HepG2 (cell line): ENCODE results near the gene RGS11. TPM values are rescaled to one million over a fixed set of nuclear protein-coding genes. Genes with fewer than 3 reads are reported as not detected.

Source experiments
- ATAC-seq: fragments of 200-7000 bp; cut with Tn5 transposase; 3 replicates; pipeline ENCODE4 v1.9.1; 2020; ENCODE audit warnings: mild to moderate bottlenecking, moderate library complexity
- BruUV-seq: library from RNA; stranded (reverse); fragments of 400-500 nt; replicated peaks from 2 replicates; lab custom pipeline; 2021; lab: Mats Ljungman, UMichigan
- CTCF ChIA-PET: fragments of 300-600 bp; formaldehyde crosslinking; extraction: SDS; loops from one replicate; lab custom pipeline; 2021; ENCODE audit warnings: low total read pairs, inconsistent platforms, low intra/inter-chr PET ratio; lab: Yijun Ruan, JAX
- POLR2A ChIA-PET: fragments of 350-600 bp; sonication (Branson Sonifier 250); formaldehyde crosslinking; loops from one replicate; lab custom pipeline; 2020; ENCODE audit warnings: antibody characterized with exemption, inconsistent platforms; lab: Yijun Ruan, JAX
- DNase-seq: peaks from one replicate; pipeline ENCODE4 v3.0.0-alpha.2; 2015; ENCODE audit warnings: low spot score
- FAIRE-seq: peaks from 3 replicates; lab custom pipeline; 2011; peaks lifted over from hg19 to GRCh38; lab: Jason Lieb, UNC
- H2AFZ ChIP-seq: one replicate; pipeline ENCODE4 v1.6.1; 2011; ENCODE audit warnings: low read length, inconsistent platforms
- H3K27ac ChIP-seq: fragments of 300-600 bp; 3 replicates; pipeline ENCODE4 v1.8.0; 2011; ENCODE audit warnings: mixed run types, mild to moderate bottlenecking, mixed read lengths, low read length, inconsistent platforms; ENCODE audit not compliant: insufficient read depth; ENCODE audit errors: extremely low read length
- H3K27me3 ChIP-seq, 2 experiments: fragments of 200-600 bp in 1 of 2; 2 replicates in 1 of 2; 3 replicates in 1 of 2; pipeline versions ENCODE4 v1.6.0 to v1.8.0; 2011; ENCODE audit warnings: low read length in 2 of 2, mild to moderate bottlenecking in 2 of 2, moderate library complexity in 2 of 2, inconsistent platforms in 1 of 2; ENCODE audit not compliant: insufficient read depth in 2 of 2, control insufficient read depth in 1 of 2
- H3K36me3 ChIP-seq, 2 experiments: fragments of 200-600 bp in 1 of 2; replicated peaks in 1 of 2; 2 replicates in 1 of 2; 3 replicates in 1 of 2; pipeline versions ENCODE4 v1.5.1 to v1.8.0; 2011; ENCODE audit warnings: low read length in 2 of 2, inconsistent platforms in 1 of 2; ENCODE audit not compliant: insufficient read depth in 2 of 2, control insufficient read depth in 1 of 2
- H3K4me1 ChIP-seq: 2 replicates; pipeline ENCODE4 v1.5.1; 2012; ENCODE audit warnings: low read length, inconsistent platforms; ENCODE audit not compliant: insufficient read depth
- H3K4me2 ChIP-seq: 2 replicates; pipeline ENCODE4 v1.6.0; 2011; ENCODE audit warnings: low read depth, low read length, inconsistent platforms
- H3K4me3 ChIP-seq, 3 experiments: fragments of 200-600 bp in 1 of 3; sonication (generic), shearing (Covaris generic) in 1 of 3; replicated peaks in 1 of 3; 2 replicates each; pipeline ENCODE4 v1.5.1; 2011 to 2016; ENCODE audit warnings: low read length in 3 of 3, inconsistent platforms in 2 of 3, low read depth in 2 of 3, mild to moderate bottlenecking in 2 of 3, control low read depth in 1 of 3, mixed read lengths in 1 of 3; ENCODE audit not compliant: insufficient read depth in 1 of 3
- H3K79me2 ChIP-seq: one replicate; pipeline ENCODE4 v1.6.1; 2011; ENCODE audit warnings: low read length, inconsistent platforms; ENCODE audit not compliant: insufficient read depth
- H3K9ac ChIP-seq: 2 replicates; pipeline ENCODE4 v1.6.0; 2011; ENCODE audit warnings: mild to moderate bottlenecking, low read depth, low read length, inconsistent platforms; ENCODE audit not compliant: insufficient read depth
- H3K9me3 ChIP-seq: 2 replicates; pipeline ENCODE4 v1.5.1; 2012; ENCODE audit warnings: mild to moderate bottlenecking, low read length
- H4K20me1 ChIP-seq: 2 replicates; pipeline ENCODE4 v1.6.0; 2011; ENCODE audit warnings: inconsistent platforms, mild to moderate bottlenecking, low read length, moderate library complexity; ENCODE audit not compliant: insufficient read depth
- ATM ChIP-seq: fragments of 450-650 bp; IDR thresholded peaks from 2 replicates; pipeline ENCODE4 v1.7.1; 2017; ENCODE audit warnings: mild to moderate bottlenecking, borderline replicate concordance
- FOXP4 ChIP-seq: sonication (generic); formaldehyde crosslinking; IDR thresholded peaks from 2 replicates; pipeline ENCODE4 v1.4.0; 2020; ENCODE audit warnings: missing genetic modification reagents
- HMG20A ChIP-seq: IDR thresholded peaks from 2 replicates; pipeline ENCODE4 v1.6.1; 2016; ENCODE audit warnings: borderline replicate concordance
- NCOA1 ChIP-seq: sonication (generic); formaldehyde crosslinking; IDR thresholded peaks from 2 replicates; pipeline ENCODE4 v1.9.0; 2021; ENCODE audit warnings: missing genetic modification reagents
- NKX3-1 ChIP-seq: sonication (generic); formaldehyde crosslinking; IDR thresholded peaks from 2 replicates; pipeline ENCODE4 v1.5.0; 2020; ENCODE audit warnings: missing genetic modification reagents
- SIN3A ChIP-seq: IDR thresholded peaks from 2 replicates; pipeline ENCODE4 v1.6.1; 2011; ENCODE audit warnings: low read depth, mild to moderate bottlenecking, control low read depth, low read length, borderline replicate concordance
- XBP1 ChIP-seq: sonication (generic); formaldehyde crosslinking; IDR thresholded peaks from 2 replicates; pipeline ENCODE4 v1.5.0; 2020; ENCODE audit warnings: missing genetic modification reagents
- ZNF280B ChIP-seq: sonication (generic); formaldehyde crosslinking; IDR thresholded peaks from 2 replicates; pipeline ENCODE4 v1.5.0; 2020; ENCODE audit warnings: missing genetic modification reagents, mild to moderate bottlenecking, borderline replicate concordance
- ZNF329 ChIP-seq: sonication (generic); formaldehyde crosslinking; IDR thresholded peaks from 2 replicates; pipeline ENCODE4 v1.9.0; 2021; ENCODE audit warnings: low read depth, mild to moderate bottlenecking, missing genetic modification reagents
- ZNF615 ChIP-seq: sonication (generic); formaldehyde crosslinking; IDR thresholded peaks from 2 replicates; pipeline ENCODE4 v1.5.0; 2020; ENCODE audit warnings: mild to moderate bottlenecking, missing genetic modification reagents, borderline replicate concordance
- ZNF761 ChIP-seq: sonication (generic); formaldehyde crosslinking; conservative IDR thresholded peaks from 2 replicates; pipeline ENCODE4 v1.4.0; 2020; ENCODE audit warnings: mild to moderate bottlenecking, missing genetic modification reagents
- WGBS: methylation state at CpG from one replicate; pipeline ENCODE4 v1.1.6; 2017; ENCODE audit warnings: low lambda C conversion rate; 5-methylcytosine and 5-hydroxymethylcytosine counted together
- in situ Hi-C: cut with HindIII; loops from 2 replicates; pipeline ENCODE4 v1.10.0; 2017; ENCODE audit warnings: low pct_unique_long_range_greater_than_20kb; ENCODE audit not compliant: extremely low pct_ligation_motif_present
- intact Hi-C: fragments of 100-400 bp; cut with micrococcal nuclease; formaldehyde crosslinking; loops from one replicate; pipeline ENCODE4 v1.10.0; 2022; ENCODE audit not compliant: unreplicated experiment
- polyA plus RNA-seq, 8 experiments: library from polyadenylated mRNA; depleted of rRNA in 3 of 8; stranded (reverse) in 7 of 8; unstranded in 1 of 8; fragments of >200 nt; fragmentation: Illumina TruSeq in 4 of 8; extraction: Trizol in 4 of 8; gene quantifications; 2 replicates each; pipeline versions ENCODE4 v1.2.1 to v1.2.3, GENCODE V29; 2011 to 2016; ENCODE audit warnings: low read depth in 4 of 8, missing spikeins in 1 of 8, mixed read lengths in 1 of 8; ENCODE audit not compliant: insufficient read depth in 1 of 8
- total RNA-seq, 5 experiments: library from RNA; depleted of rRNA; stranded (reverse); fragments of >200 nt; fragmentation: Illumina TruSeq; extraction: Trizol; gene quantifications; 2 replicates each; pipeline ENCODE4 v1.2.3, GENCODE V29; 2016; ENCODE audit warnings: low read depth in 1 of 5

RGS11 gene
- total and polyA plus RNA-seq, 2 of the 13 experiments (the other 11 are each of a cell fraction or from before 2014, with no cell fraction given) = 0.11 TPM; not detected in 1

GRCh38 chr16:290681-291405 lies 15.1 kb upstream of the RGS11 start:
- Histone ChIP-seq H3K27ac (no peak overlapping the region), H3K27me3 (no peaks in the 10 kb centered on the region), H3K4me2 (no peak overlapping the region), H3K79me2 (no peaks in the 10 kb centered on the region), H3K4me1 (no peaks in the 10 kb centered on the region), H2AFZ (no peak overlapping the region), H3K9ac (no peak overlapping the region), H3K36me3 (peaks cover 15 to 69% of the 10 kb centered on the region in 2 experiments; a peak in 4 of 5 replicates), H4K20me1 (no peaks in the 10 kb centered on the region), H3K9me3 (no peaks in the 10 kb centered on the region), H3K4me3 (no peak overlapping the region)
- BruUV-seq = no TSS peak
- DNase-seq (no peak), ATAC-seq (no peak), FAIRE-seq (no peak)
- 96% methylated on average over 22 of the region's 50 CpGs for WGBS
- intact Hi-C loops = no loop called here
- ChIA-PET CTCF (no interaction called here), POLR2A (no interaction called here)
- in situ Hi-C loops = no loop called here
- TF ChIP-seq ZNF329 (CRISPR knock-in tag) (no peak), NKX3-1 (CRISPR knock-in tag) (no peak), ATM (no peak), XBP1 (no peak), NCOA1 (CRISPR knock-in tag) (no peak), ZNF280B (no peak), SIN3A (no peak), HMG20A (CRISPR knock-in tag) (no peak), ZNF615 (CRISPR knock-in tag) (no peak), ZNF761 (CRISPR knock-in tag) (no peak), FOXP4 (CRISPR knock-in tag) (no peak)
